ENCODE results near the gene MDC1.

DNA sequence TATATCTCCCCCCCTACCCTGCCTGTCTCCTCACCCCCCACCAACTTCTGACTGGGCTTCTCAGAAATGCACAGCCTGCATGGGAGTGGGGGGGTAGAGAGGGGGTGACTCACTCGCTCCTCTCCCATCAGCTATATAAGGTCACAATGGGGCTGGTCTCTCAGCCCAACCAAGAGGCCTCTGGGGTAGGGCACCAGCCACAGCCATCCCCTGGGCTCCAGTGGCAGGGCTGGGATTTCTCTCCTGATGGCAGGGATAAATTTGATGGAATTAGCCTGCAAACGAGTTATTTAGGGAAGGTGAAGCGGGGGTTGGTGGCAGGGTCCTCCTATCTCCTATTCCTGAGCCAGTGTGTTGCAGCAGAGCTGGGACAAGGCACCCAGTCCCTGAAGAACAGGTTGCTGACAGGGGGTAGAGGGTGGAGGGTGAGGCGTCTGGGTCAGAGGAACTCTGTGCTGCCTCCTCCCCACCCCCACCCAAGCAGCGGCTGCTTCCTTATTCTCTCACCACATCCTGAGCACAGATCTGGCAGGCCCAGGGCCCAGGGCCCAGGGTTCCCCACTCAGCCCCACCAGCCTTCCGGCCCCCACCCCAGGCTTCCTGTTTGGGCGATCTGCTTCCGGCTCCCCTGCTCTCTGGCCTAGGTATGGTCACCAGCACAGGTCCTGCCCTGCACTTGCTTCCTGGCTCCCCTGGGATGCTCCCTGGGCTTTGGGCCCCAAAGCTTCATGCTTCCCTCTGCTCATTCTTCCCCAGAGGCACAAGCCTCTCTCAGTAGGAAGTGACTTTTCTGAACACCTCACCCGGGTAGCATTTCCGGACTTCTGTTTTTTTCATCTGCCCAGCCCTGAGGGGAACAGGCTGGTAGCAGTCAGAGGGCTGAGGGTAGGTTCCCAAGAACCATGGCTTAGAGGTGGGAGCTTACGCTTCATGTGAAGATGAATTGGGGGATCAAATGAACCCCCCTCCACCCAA, 34.7 kb downstream of the MDC1 start:
- TF ChIP-seq SUZ12 (IDR thresholded peaks at IDR 0.05; ENCODE audit: extremely low read depth, insufficient read depth, insufficient read length) (no peak), ZNF274 (IDR thresholded peaks at IDR 0.05; ENCODE audit: low read depth, low read length) (no peak)

Measured in NT2/D1 (cell line).